ENCODE results near the gene MISFA.

DNA sequence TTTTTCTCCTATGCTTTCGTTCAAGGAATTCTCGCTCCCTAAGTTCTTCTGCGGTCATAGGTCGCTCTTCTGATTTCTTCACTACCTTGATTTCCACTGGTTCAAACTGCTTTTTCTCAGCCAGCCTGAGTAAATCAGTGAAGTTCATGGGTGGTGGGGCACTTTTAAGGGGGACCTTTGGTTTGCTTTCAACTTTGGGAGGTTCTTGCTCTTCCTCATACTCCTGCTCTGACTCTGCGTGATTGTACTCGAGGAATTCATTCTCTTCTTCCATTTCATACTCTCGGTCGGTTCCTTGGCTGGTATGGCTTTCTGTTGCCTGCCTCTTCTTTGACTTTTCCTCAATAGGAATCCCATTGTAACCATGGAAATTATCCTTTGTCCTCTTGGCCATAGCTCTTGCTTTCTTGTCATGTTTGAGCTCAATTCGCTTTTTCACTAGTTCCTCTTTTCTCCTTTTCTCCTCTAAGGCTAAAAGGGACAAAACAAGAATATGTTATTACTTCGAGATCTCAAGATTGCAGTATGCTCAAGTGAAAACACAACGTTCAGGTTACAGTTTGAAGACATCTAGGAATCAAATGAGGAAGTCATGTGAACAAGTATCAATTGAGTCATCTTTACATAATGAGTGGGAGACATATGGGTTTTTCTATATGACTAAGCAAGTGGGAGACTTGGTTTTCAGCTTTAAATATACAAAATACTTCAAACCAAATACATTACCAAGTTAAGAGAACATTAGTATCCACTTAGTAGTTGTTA lies 16.2 kb downstream of the MISFA start:
- TF ChIP-seq CTCF (IDR thresholded peaks at IDR 0.05; ENCODE audit: insufficient read depth, low read length, poor library complexity, severe bottlenecking) (no peak), EZH2phosphoT487 (conservative IDR thresholded peaks at IDR 0.05; ENCODE audit: low read length) (no peak)
